ENCODE measurements around the gene GPR142. TPM values are rescaled to one million over a fixed set of nuclear protein-coding genes. Genes with fewer than 3 reads are reported as not detected.

GPR142 gene
- total and polyA plus RNA-seq, 2 of the 8 experiments (the other 6 are each of a cell fraction or from before 2014, with no cell fraction given) = 0.05 TPM; not detected in 1

DNA sequence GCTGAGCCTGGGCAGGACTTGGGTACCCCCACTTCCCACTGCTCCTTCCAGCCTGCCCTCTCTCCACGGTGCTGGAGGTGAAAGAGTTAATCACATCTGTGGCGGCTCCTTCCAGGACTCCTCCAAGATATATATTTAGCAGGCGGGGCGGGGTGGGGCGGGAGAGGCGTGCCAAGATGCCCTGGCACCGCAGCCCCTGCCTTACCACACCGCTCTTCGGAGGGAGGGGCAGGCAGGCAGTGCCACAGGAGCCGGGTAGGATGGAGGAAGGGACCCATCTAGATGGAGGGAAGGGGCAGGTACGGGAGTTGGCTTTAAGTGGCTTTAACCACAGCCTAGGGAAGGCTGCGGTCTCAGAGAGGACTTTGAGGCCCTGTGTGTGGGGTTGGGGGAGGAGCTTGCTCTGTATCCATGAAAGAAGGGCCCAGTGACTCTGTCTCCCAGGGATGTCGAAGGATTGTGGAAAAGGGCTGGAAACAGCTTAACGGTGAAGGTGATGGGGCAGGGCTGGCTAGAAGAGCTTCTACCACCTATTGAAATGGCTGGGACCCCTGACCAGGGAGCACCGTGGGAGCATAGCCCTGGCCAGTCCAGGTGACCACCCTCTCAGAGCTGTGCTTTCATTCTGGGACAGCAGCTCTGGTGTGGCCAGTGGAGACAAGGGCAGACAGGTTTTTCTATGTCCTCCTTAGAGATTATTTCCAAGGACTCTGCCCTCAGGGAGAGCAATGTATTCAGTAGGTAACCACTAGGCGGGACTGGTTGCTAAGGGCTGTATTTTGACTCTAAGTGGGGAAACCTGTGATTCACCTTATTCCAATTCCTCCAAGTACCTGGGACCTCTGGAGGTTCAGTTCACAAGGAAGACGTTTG, 13.0 kb downstream of the GPR142 start (continued):
- TF ChIP-seq TBP (IDR thresholded peaks at IDR 0.05; ENCODE audit: low read depth, low read length) (no peak), SIRT6 (IDR thresholded peaks at IDR 0.05; ENCODE audit: low read length) (no peak), NRF1 (IDR thresholded peaks at IDR 0.05; ENCODE audit: low read depth, low read length) (no peak), TEAD4 (IDR thresholded peaks at IDR 0.05; ENCODE audit: low read depth, low read length) (no peak), SP4 (IDR thresholded peaks at IDR 0.05; ENCODE audit: low read length) (0 out of 2 replicates have a peak, but pooled peaks have one; percentile 1), GTF2F1 (IDR thresholded peaks at IDR 0.05; ENCODE audit: borderline replicate concordance, low read depth, low read length) (no peak), EGR1 (IDR thresholded peaks at IDR 0.05; ENCODE audit: borderline replicate concordance, low read depth, low read length) (no peak)
- TF ChIP-seq, protein P1, sequence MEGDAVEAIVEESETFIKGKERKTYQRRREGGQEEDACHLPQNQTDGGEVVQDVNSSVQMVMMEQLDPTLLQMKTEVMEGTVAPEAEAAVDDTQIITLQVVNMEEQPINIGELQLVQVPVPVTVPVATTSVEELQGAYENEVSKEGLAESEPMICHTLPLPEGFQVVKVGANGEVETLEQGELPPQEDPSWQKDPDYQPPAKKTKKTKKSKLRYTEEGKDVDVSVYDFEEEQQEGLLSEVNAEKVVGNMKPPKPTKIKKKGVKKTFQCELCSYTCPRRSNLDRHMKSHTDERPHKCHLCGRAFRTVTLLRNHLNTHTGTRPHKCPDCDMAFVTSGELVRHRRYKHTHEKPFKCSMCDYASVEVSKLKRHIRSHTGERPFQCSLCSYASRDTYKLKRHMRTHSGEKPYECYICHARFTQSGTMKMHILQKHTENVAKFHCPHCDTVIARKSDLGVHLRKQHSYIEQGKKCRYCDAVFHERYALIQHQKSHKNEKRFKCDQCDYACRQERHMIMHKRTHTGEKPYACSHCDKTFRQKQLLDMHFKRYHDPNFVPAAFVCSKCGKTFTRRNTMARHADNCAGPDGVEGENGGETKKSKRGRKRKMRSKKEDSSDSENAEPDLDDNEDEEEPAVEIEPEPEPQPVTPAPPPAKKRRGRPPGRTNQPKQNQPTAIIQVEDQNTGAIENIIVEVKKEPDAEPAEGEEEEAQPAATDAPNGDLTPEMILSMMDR (IDR thresholded peaks at IDR 0.05; ENCODE audit: control extremely low read depth in 1 of 3, insufficient read depth in 1 of 3, low read depth in 1 of 3, low read length in 3 of 3) = peak in 2 of 3 experiments; percentile 28 to 30; a peak in 2 of 4 replicates

Data from H1 (cell line).